GM12878 (cell line): ENCODE data around the gene SLC4A8. TPM values are rescaled to one million over a fixed set of nuclear protein-coding genes. Genes with fewer than 3 reads are reported as not detected.

Experiments
- ASH2L ChIP-seq: fragments of 300-600, 200-600 bp; sonication (generic); IDR thresholded peaks from 2 replicates; pipeline ENCODE4 v1.6.1; 2017; ENCODE audit warnings: low read depth, mild to moderate bottlenecking, borderline replicate concordance
- ATF7 ChIP-seq: fragments of 450-650 bp; IDR thresholded peaks from 2 replicates; pipeline ENCODE4 v1.6.1; 2016; ENCODE audit warnings: low read depth, mild to moderate bottlenecking
- CBX3 ChIP-seq: fragments of 200-600 bp; sonication (generic); IDR thresholded peaks from 2 replicates; pipeline ENCODE4 v1.6.1; 2016; ENCODE audit warnings: low read depth, borderline replicate concordance
- CHD4 ChIP-seq: fragments of 200-600 bp; sonication (generic); IDR thresholded peaks from 2 replicates; pipeline ENCODE4 v1.6.1; 2016; ENCODE audit warnings: mild to moderate bottlenecking
- CREB1 ChIP-seq: IDR thresholded peaks from 2 replicates; pipeline ENCODE4 v1.6.1; 2012; ENCODE audit warnings: low read depth, mild to moderate bottlenecking, inconsistent platforms
- CTCF ChIP-seq, 3 experiments: IDR thresholded peaks in 2 of 3; conservative IDR thresholded peaks in 1 of 3; 2 replicates each; pipeline ENCODE4 v1.5.1; 2011; ENCODE audit warnings: low read depth in 3 of 3, low read length in 3 of 3, mild to moderate bottlenecking in 3 of 3, control low read depth in 2 of 3, moderate library complexity in 2 of 3, inconsistent platforms in 1 of 3, mixed read lengths in 1 of 3; ENCODE audit not compliant: control insufficient read depth in 2 of 3, insufficient read depth in 1 of 3; ENCODE audit errors: extremely low read depth in 1 of 3
- E2F4 ChIP-seq: IDR thresholded peaks from 2 replicates; pipeline ENCODE4 v1.6.1; 2012; ENCODE audit warnings: low read depth, low read length, improper control_type of control experiment
- EED ChIP-seq: sonication (generic); IDR thresholded peaks from 2 replicates; pipeline ENCODE4 v1.6.1; 2016; ENCODE audit warnings: antibody characterized with exemption, low read depth
- EZH2 ChIP-seq: IDR thresholded peaks from 2 replicates; pipeline ENCODE4 v1.6.1; 2012; ENCODE audit warnings: low read depth, mild to moderate bottlenecking, control low read depth, inconsistent platforms, low read length, borderline replicate concordance; ENCODE audit not compliant: control insufficient read depth
- HDAC2 ChIP-seq: fragments of 200-600 bp; sonication (generic); IDR thresholded peaks from 2 replicates; pipeline ENCODE4 v1.6.1; 2017
- HDAC6 ChIP-seq: fragments of 200-600 bp; sonication (generic); IDR thresholded peaks from one replicate; pipeline ENCODE4 v1.8.0; 2017; ENCODE audit warnings: antibody characterized with exemption; ENCODE audit not compliant: unreplicated experiment
- KAT2A ChIP-seq: conservative IDR thresholded peaks from 2 replicates; pipeline ENCODE4 v1.6.1; 2011; ENCODE audit warnings: low read depth, low read length; ENCODE audit not compliant: control insufficient read depth
- MTA2 ChIP-seq: fragments of 450-650 bp; IDR thresholded peaks from 2 replicates; pipeline ENCODE4 v1.6.1; 2016; ENCODE audit warnings: low read depth, mild to moderate bottlenecking, moderate library complexity
- NFXL1 ChIP-seq: fragments of 450-650 bp; IDR thresholded peaks from 2 replicates; pipeline ENCODE4 v1.6.1; 2017; ENCODE audit warnings: antibody characterized with exemption, mild to moderate bottlenecking, borderline replicate concordance
- NKRF ChIP-seq: fragments of 450-650 bp; conservative IDR thresholded peaks from 2 replicates; pipeline ENCODE4 v1.6.1; 2017; ENCODE audit warnings: mild to moderate bottlenecking, moderate library complexity
- NR2F1 ChIP-seq: fragments of 450-650 bp; conservative IDR thresholded peaks from 2 replicates; pipeline ENCODE4 v1.6.1; 2017; ENCODE audit warnings: mild to moderate bottlenecking
- SPI1 ChIP-seq: IDR thresholded peaks from 2 replicates; pipeline ENCODE4 v1.6.1; 2011; ENCODE audit warnings: low read depth, mild to moderate bottlenecking, low read length, moderate library complexity, borderline replicate concordance; ENCODE audit not compliant: insufficient read depth
- TAF1 ChIP-seq: IDR thresholded peaks from 2 replicates; pipeline ENCODE4 v1.6.1; 2011; ENCODE audit warnings: mild to moderate bottlenecking, low read depth, low read length, borderline replicate concordance
- TARDBP ChIP-seq: IDR thresholded peaks from 2 replicates; pipeline ENCODE4 v1.6.1; 2016; ENCODE audit warnings: borderline replicate concordance
- TCF12 ChIP-seq: IDR thresholded peaks from 2 replicates; pipeline ENCODE4 v1.6.1; 2011; ENCODE audit warnings: low read depth, mild to moderate bottlenecking, low read length
- ZNF384 ChIP-seq: IDR thresholded peaks from 2 replicates; pipeline ENCODE4 v1.6.1; 2012; ENCODE audit warnings: low read depth, mild to moderate bottlenecking, low read length, improper control_type of control experiment, borderline replicate concordance
- ZNF592 ChIP-seq: fragments of 450-650 bp; IDR thresholded peaks from 2 replicates; pipeline ENCODE4 v1.6.1; 2017; ENCODE audit warnings: mild to moderate bottlenecking, moderate library complexity
- polyA plus RNA-seq, 11 experiments: library from polyadenylated mRNA; depleted of rRNA in 4 of 11; unstranded in 6 of 11; stranded (reverse) in 5 of 11; fragments of >200 nt; fragmentation: Nextera tagmentation in 4 of 11; fragmentation: Illumina TruSeq in 1 of 11; extraction: Ambion mirVana in 4 of 11; extraction: Trizol in 1 of 11; gene quantifications; 1 replicate in 1 of 11; 2 replicates in 10 of 11; pipeline versions ENCODE4 v1.2.1 to v1.2.3, GENCODE V29; 2011 to 2016; ENCODE audit warnings: inconsistent platforms in 2 of 11, missing spikeins in 2 of 11, low read depth in 1 of 11
- total RNA-seq, 4 experiments: library from RNA; depleted of rRNA in 3 of 4; stranded (reverse); fragments of >200 nt in 3 of 4; fragmentation: Illumina TruSeq in 1 of 4; extraction: Trizol in 1 of 4; gene quantifications; 2 replicates each; pipeline versions ENCODE4 v1.2.1 to v1.2.3, GENCODE V29; 2013 to 2021

The SLC4A8 gene
- total and polyA plus RNA-seq, 10 of the 15 experiments (the other 5 are each of a cell fraction or from before 2014, with no cell fraction given): 1.4 to 7.7 (median 3.7) TPM

- TF ChIP-seq ZNF592: no peak
- no peak for TF ChIP-seq CBX3
- TF ChIP-seq TCF12: no peak
- TF ChIP-seq HDAC6: no peak
- no peak for TF ChIP-seq EZH2
- TF ChIP-seq HDAC2: no peak
- no peak for TF ChIP-seq NKRF
- no peak for TF ChIP-seq ASH2L
- TF ChIP-seq NR2F1: no peak
- no peak for TF ChIP-seq ZNF384
- no peak for TF ChIP-seq CTCF (IDR thresholded peaks at IDR 0.05 in 2 of 3, conservative IDR thresholded peaks at IDR 0.05 in 1 of 3; ENCODE audit: control insufficient read depth in 2 of 3, extremely low read depth in 1 of 3, insufficient read depth in 1 of 3, low read depth in 3 of 3, low read length in 3 of 3)
- TF ChIP-seq MTA2: peak; percentile 67
- no peak for TF ChIP-seq E2F4
- 0 out of 2 replicates have a peak, but pooled peaks have one; percentile 37 for TF ChIP-seq TAF1
- TF ChIP-seq SPI1: no peak
- no peak for TF ChIP-seq CHD4
- peak; percentile 30; the same call in 1 of the 2 replicates for TF ChIP-seq CREB1
- TF ChIP-seq EED: no peak
- no peak for TF ChIP-seq NFXL1
- TF ChIP-seq ATF7: peak; percentile 1; the same call in 1 of the 2 replicates
- no peak for TF ChIP-seq TARDBP
- TF ChIP-seq KAT2A: no peak
These were observed 31.9 kb upstream of the SLC4A8 start (continued) for GRCh38 chr12:51392556-51393237.
